Sigmoid colon (tissue), 4 donors: ENCODE measurements around the gene SYTL4.

ENCODE experiments used
- CTCF ChIP-seq, 4 experiments: fragments of 450-650 bp in 3 of 4; fragments of 200-600 bp in 1 of 4; IDR thresholded peaks; one replicate each; pipeline ENCODE4 v1.5.1; 2016 to 2019; ENCODE audit warnings: antibody characterized with exemption in 4 of 4, mild to moderate bottlenecking in 3 of 4, moderate library complexity in 2 of 4
- EP300 ChIP-seq, 4 donors: sonication (generic); formaldehyde crosslinking; IDR thresholded peaks; one replicate each; pipeline ENCODE4 v1.6.1; 2017; ENCODE audit warnings: antibody characterized with exemption in 4 of 4

GRCh38 chrX:100658941-100659381 lies 73.0 kb downstream of the SYTL4 start:
- TF ChIP-seq CTCF (IDR thresholded peaks at IDR 0.05) (no peak), EP300 (IDR thresholded peaks at IDR 0.05) (no peak)
